ENCODE results near the gene SLC25A40.

- TF ChIP-seq PHB2 (IDR thresholded peaks at IDR 0.05; ENCODE audit: partially characterized antibody) (no peak), EHMT2 (IDR thresholded peaks at IDR 0.05; ENCODE audit: borderline replicate concordance, low read depth, low read length) (no peak), ZNF672 (CRISPR knock-in tag; IDR thresholded peaks at IDR 0.05) (no peak), MTF1 (CRISPR knock-in tag; IDR thresholded peaks at IDR 0.05) (no peak), TAF1 (CRISPR knock-in tag; IDR thresholded peaks at IDR 0.05) (no peak), SCMH1 (CRISPR knock-in tag; IDR thresholded peaks at IDR 0.05; ENCODE audit: borderline replicate concordance) (no peak), JDP2 (CRISPR knock-in tag; IDR thresholded peaks at IDR 0.05; ENCODE audit: borderline replicate concordance) (no peak), ZNF362 (CRISPR knock-in tag; IDR thresholded peaks at IDR 0.05; ENCODE audit: borderline replicate concordance) (no peak), NFATC3 (CRISPR knock-in tag; IDR thresholded peaks at IDR 0.05) (no peak), NCOA1 (CRISPR knock-in tag; IDR thresholded peaks at IDR 0.05) (no peak)
- TF ChIP-seq, protein P1, sequence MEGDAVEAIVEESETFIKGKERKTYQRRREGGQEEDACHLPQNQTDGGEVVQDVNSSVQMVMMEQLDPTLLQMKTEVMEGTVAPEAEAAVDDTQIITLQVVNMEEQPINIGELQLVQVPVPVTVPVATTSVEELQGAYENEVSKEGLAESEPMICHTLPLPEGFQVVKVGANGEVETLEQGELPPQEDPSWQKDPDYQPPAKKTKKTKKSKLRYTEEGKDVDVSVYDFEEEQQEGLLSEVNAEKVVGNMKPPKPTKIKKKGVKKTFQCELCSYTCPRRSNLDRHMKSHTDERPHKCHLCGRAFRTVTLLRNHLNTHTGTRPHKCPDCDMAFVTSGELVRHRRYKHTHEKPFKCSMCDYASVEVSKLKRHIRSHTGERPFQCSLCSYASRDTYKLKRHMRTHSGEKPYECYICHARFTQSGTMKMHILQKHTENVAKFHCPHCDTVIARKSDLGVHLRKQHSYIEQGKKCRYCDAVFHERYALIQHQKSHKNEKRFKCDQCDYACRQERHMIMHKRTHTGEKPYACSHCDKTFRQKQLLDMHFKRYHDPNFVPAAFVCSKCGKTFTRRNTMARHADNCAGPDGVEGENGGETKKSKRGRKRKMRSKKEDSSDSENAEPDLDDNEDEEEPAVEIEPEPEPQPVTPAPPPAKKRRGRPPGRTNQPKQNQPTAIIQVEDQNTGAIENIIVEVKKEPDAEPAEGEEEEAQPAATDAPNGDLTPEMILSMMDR (CRISPR knock-in tag; IDR thresholded peaks at IDR 0.05), result no peak
Measured at GRCh38 chr7:87912121-87912520, 36.0 kb upstream of the SLC25A40 start.

All from HepG2 (cell line).